ENCODE data around the gene TMPRSS7.
"Not testable (repeated sequence)": the region's sequence is repeated elsewhere in the genome, so short reads cannot be mapped to it uniquely, and the experiment has no call there.

Gene TMPRSS7

GRCh38 chr3:112013058-112013783, 21.3 kb upstream of the TMPRSS7 start:
- DNase-seq (ENCODE audit: low read depth in 2 of 2) = peak; percentile 39 to 62

- no peak for DNase-seq (ENCODE audit: low read depth in 2 of 2)
Observed at GRCh38 chr3:112013784-112014143, 20.8 kb upstream of the TMPRSS7 start.

GRCh38 chr3:112017091-112017490, 17.4 kb upstream of the TMPRSS7 start:
- no peak for DNase-seq (ENCODE audit: low read depth in 2 of 2)

GRCh38 chr3:112018712-112019111, 15.8 kb upstream of the TMPRSS7 start:
- no peak for DNase-seq (ENCODE audit: low read depth in 2 of 2)

- no peak for DNase-seq (ENCODE audit: low read depth in 2 of 2)
Observed at GRCh38 chr3:112019716-112020115, 14.8 kb upstream of the TMPRSS7 start.

- no peak for DNase-seq (ENCODE audit: low read depth in 2 of 2)
Observed at GRCh38 chr3:112020674-112021085, 13.9 kb upstream of the TMPRSS7 start.

GRCh38 chr3:112027142-112027541, 7.4 kb upstream of the TMPRSS7 start:
- DNase-seq (ENCODE audit: low read depth in 2 of 2) = no peak

GRCh38 chr3:112027826-112028225, 6.7 kb upstream of the TMPRSS7 start:
- DNase-seq (ENCODE audit: low read depth in 2 of 2) = no peak

- no peak for DNase-seq (ENCODE audit: low read depth in 2 of 2)
Observed at GRCh38 chr3:112030901-112031300, 3.6 kb upstream of the TMPRSS7 start.

GRCh38 chr3:112032098-112032731, 2.3 kb upstream of the TMPRSS7 start:
- DNase-seq (ENCODE audit: low read depth in 2 of 2) = no peak

- no peak for DNase-seq (ENCODE audit: low read depth in 2 of 2)
Observed at GRCh38 chr3:112035241-112035640, 705 bp downstream of the TMPRSS7 start.

GRCh38 chr3:112037194-112037593, 2.7 kb downstream of the TMPRSS7 start:
- DNase-seq (ENCODE audit: low read depth in 2 of 2) = not testable (repeated sequence)

GRCh38 chr3:112038863-112039262, 4.3 kb downstream of the TMPRSS7 start:
- no peak for DNase-seq (ENCODE audit: low read depth in 2 of 2)

GRCh38 chr3:112041321-112041720, 6.8 kb downstream of the TMPRSS7 start:
- DNase-seq (ENCODE audit: low read depth in 2 of 2) = no peak

- no peak for DNase-seq (ENCODE audit: low read depth in 2 of 2)
Observed at GRCh38 chr3:112042842-112043280, 8.3 kb downstream of the TMPRSS7 start.

- DNase-seq (ENCODE audit: low read depth in 2 of 2) = peak in 1 of 2 donors; percentile 29
Observed at GRCh38 chr3:112043621-112044201, 9.2 kb downstream of the TMPRSS7 start.

GRCh38 chr3:112046599-112046998, 12.1 kb downstream of the TMPRSS7 start:
- no peak for DNase-seq (ENCODE audit: low read depth in 2 of 2)

GRCh38 chr3:112047264-112047663, 12.7 kb downstream of the TMPRSS7 start:
- DNase-seq (ENCODE audit: low read depth in 2 of 2) = no peak

GRCh38 chr3:112048911-112049310, 14.4 kb downstream of the TMPRSS7 start:
- no peak for DNase-seq (ENCODE audit: low read depth in 2 of 2)

- DNase-seq (ENCODE audit: low read depth in 2 of 2) = no peak
Observed at GRCh38 chr3:112053229-112053628, 18.7 kb downstream of the TMPRSS7 start.

- DNase-seq (ENCODE audit: low read depth in 2 of 2) = no peak
Observed at GRCh38 chr3:112056451-112056929, 22.0 kb downstream of the TMPRSS7 start.

GRCh38 chr3:112059497-112059896, 25.0 kb downstream of the TMPRSS7 start:
- no peak for DNase-seq (ENCODE audit: low read depth in 2 of 2)

GRCh38 chr3:112061152-112061551, 26.6 kb downstream of the TMPRSS7 start:
- no peak for DNase-seq (ENCODE audit: low read depth in 2 of 2)
